Measurements from ENCODE around the gene CELF2.

Gene CELF2

DNA sequence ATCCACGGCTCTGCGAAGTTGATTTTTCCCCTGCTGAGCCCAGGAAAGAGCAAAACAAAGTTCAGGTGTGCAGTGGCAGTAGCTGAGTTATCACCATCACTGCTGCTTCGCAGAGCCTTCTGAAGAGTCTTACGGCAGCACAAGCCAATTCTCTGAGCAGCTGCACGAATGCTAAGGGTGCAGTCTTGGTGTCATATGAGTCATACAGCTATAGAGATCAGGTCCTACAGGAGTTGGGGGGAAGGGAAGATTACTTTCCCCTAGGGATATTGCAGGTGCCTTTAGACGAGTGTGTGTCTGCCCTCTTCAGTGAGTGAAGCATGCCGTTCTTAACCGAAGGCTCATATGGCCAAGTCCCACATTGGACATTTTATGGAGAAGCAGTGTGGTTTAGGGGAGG is 227.8 kb downstream of the CELF2 start:
- no peak overlapping the region for H3K27ac ChIP-seq (ENCODE audit: low read depth in 2 of 2, low read length in 2 of 2)
- H3K27me3 ChIP-seq (ENCODE audit: control insufficient read depth in 2 of 2, insufficient read depth in 2 of 2, low read length in 2 of 2): no peaks in the 10 kb centered on the region
- H3K9me3 ChIP-seq (ENCODE audit: control insufficient read depth in 2 of 2, low read length in 2 of 2): no peaks in the 10 kb centered on the region
- H3K4me3 ChIP-seq (ENCODE audit: low read length in 2 of 2): no peak overlapping the region
- H3K9ac ChIP-seq (ENCODE audit: low read depth in 1 of 2, low read length in 2 of 2): no peak overlapping the region
- peaks cover 10 to 11% of the 10 kb centered on the region in 2 donors for H3K36me3 ChIP-seq (ENCODE audit: control insufficient read depth in 2 of 2, insufficient read depth in 2 of 2, low read length in 2 of 2)
- peaks cover 14 to 18% of the 10 kb centered on the region in 2 donors for H3K4me1 ChIP-seq (ENCODE audit: control insufficient read depth in 2 of 2, insufficient read depth in 2 of 2, low read length in 2 of 2)

DNA sequence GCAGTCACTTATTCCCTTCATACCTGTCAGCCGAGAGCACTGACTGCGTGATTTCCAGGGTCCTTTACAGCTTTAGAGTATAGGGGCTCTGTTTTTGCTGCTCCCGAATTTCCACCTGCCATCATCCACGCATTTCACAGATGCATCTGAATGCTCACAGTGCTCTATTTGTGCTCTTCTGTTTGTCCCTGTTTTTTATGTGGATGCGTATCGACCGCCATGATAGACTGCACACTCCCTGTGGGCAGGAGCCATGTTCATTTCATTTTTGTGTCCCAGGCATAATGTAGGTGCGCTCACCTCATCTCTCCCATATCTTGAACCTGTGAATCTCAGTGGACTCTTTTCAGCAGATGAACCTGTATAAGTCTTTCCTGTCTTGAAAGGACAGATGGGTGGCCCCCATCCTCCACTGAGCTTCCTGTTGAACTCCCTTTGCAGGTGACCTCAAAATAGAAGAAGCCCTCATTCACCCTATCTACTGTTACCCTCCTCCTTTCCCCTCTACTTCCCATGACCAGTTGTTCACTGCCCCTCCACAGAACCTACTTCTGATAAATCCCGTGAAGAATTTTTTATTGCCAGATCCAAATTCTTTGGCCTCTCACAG is 228.4 kb downstream of the CELF2 start:
- H3K27ac ChIP-seq (ENCODE audit: low read depth in 2 of 2, low read length in 2 of 2): no peak overlapping the region
- H3K36me3 ChIP-seq (ENCODE audit: control insufficient read depth in 2 of 2, insufficient read depth in 2 of 2, low read length in 2 of 2): peaks cover 10 to 16% of the 10 kb centered on the region in 2 donors
- H3K9ac ChIP-seq (ENCODE audit: low read depth in 1 of 2, low read length in 2 of 2): no peak overlapping the region
- no peaks in the 10 kb centered on the region for H3K27me3 ChIP-seq (ENCODE audit: control insufficient read depth in 2 of 2, insufficient read depth in 2 of 2, low read length in 2 of 2)
- H3K4me1 ChIP-seq (ENCODE audit: control insufficient read depth in 2 of 2, insufficient read depth in 2 of 2, low read length in 2 of 2): peaks cover 14 to 18% of the 10 kb centered on the region in 2 donors
- H3K9me3 ChIP-seq (ENCODE audit: control insufficient read depth in 2 of 2, low read length in 2 of 2): no peaks in the 10 kb centered on the region
- H3K4me3 ChIP-seq (ENCODE audit: low read length in 2 of 2): no peak overlapping the region

DNA sequence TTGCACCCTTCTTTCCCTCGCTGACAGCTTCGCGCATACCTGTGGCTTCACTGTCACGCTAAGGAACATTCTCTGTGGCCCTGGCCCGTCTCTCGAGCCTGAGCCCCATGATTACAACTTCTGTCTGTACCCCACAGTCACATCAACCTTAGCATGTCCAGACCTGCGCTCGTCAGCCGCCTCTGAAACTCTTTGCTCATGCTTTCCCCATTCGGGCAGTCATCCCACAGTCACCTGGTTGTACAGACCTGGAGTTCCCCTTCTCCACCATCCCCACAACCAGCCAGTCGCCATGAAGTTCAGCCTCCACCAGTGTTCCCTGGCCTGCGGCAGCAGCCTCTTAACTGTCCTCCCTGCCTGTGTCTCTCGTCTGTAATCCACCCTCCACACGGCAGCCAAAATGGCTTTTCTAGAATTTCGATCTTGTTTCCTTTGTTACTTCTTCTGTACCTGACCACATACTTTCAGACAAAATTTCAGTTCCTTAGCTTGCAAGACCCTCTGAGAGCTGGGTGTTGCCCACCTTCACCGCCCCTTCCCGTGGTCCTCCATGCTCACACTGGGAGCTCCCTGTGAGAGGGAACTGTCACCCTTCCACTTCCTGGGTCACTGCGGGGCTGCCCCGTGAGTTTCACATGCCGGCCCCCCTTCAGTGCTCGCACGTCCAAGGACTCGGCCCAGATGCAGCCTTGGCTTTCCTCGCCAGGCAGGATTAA is 229.2 kb downstream of the CELF2 start:
- Histone ChIP-seq H3K4me1 (ENCODE audit: control insufficient read depth in 2 of 2, insufficient read depth in 2 of 2, low read length in 2 of 2) (peaks cover 14 to 18% of the 10 kb centered on the region in 2 donors), H3K27me3 (ENCODE audit: control insufficient read depth in 2 of 2, insufficient read depth in 2 of 2, low read length in 2 of 2) (no peaks in the 10 kb centered on the region), H3K9me3 (ENCODE audit: control insufficient read depth in 2 of 2, low read length in 2 of 2) (no peaks in the 10 kb centered on the region), H3K4me3 (ENCODE audit: low read length in 2 of 2) (no peak overlapping the region), H3K27ac (ENCODE audit: low read depth in 2 of 2, low read length in 2 of 2) (no peak overlapping the region), H3K9ac (ENCODE audit: low read depth in 1 of 2, low read length in 2 of 2) (no peak overlapping the region), H3K36me3 (ENCODE audit: control insufficient read depth in 2 of 2, insufficient read depth in 2 of 2, low read length in 2 of 2) (peaks cover 10 to 22% of the 10 kb centered on the region in 2 donors)

DNA sequence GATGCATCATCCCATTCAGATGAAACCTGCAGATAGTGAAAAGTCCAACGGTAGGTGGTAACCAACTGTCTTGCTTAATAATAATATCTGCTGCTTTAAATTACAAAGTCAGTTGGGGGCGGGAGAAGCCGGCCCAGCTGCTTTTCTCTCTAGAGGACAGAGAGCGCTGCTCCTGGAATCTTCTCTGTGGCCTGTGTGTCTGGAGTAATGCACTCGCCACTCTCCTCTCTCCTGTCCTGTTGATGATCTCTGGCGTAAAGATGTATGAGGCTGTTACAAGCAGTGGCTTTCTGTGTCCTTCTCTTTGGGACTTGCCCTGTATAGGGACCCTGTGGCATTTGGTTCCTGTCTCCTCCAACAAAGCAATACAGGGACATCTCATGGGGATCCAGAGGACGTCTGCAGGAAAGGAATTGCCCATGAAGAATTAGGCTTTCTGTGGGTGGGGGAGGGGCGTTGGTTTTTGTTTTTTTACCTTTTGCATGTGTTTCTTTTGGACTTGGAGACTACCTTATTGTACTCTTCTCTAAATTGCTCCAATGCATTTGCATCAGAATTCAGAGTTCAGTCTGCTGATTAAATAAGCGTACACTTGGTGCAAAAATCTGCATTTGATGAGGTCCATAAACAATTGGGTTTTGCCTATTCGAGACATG is 231.6 kb downstream of the CELF2 start:
- no peak overlapping the region for H3K4me3 ChIP-seq (ENCODE audit: low read length in 2 of 2)
- no peaks in the 10 kb centered on the region for H3K9me3 ChIP-seq (ENCODE audit: control insufficient read depth in 2 of 2, low read length in 2 of 2)
- H3K27me3 ChIP-seq (ENCODE audit: control insufficient read depth in 2 of 2, insufficient read depth in 2 of 2, low read length in 2 of 2): no peaks in the 10 kb centered on the region
- peaks cover 4 to 10% of the 10 kb centered on the region in 2 donors for H3K4me1 ChIP-seq (ENCODE audit: control insufficient read depth in 2 of 2, insufficient read depth in 2 of 2, low read length in 2 of 2)
- H3K36me3 ChIP-seq (ENCODE audit: control insufficient read depth in 2 of 2, insufficient read depth in 2 of 2, low read length in 2 of 2): peaks cover 7 to 27% of the 10 kb centered on the region in 2 donors
- no peak overlapping the region for H3K9ac ChIP-seq (ENCODE audit: low read depth in 1 of 2, low read length in 2 of 2)
- H3K27ac ChIP-seq (ENCODE audit: low read depth in 2 of 2, low read length in 2 of 2): no peak overlapping the region

DNA sequence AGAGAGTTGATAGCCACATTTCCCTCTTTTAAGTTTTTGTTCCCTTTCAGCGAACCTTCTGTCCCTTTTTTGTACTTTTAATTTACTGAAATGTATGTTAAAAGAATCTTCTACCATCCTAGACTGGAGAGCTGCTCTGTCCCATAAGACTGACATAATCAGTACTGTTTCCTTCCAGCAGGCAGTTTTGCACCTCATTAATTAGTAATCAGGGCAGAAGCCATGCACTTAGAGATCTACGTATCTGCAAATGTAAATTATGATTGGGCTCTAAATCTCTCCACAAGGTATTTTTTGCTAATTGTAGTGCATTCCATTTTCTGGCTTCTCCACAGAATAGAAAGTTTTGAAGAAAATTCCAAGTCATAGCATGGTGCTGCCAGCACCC is 232.1 kb downstream of the CELF2 start:
- H3K36me3 ChIP-seq (ENCODE audit: control insufficient read depth in 2 of 2, insufficient read depth in 2 of 2, low read length in 2 of 2): peaks cover 7 to 27% of the 10 kb centered on the region in 2 donors
- H3K9ac ChIP-seq (ENCODE audit: low read depth in 1 of 2, low read length in 2 of 2): no peak overlapping the region
- H3K27ac ChIP-seq (ENCODE audit: low read depth in 2 of 2, low read length in 2 of 2): no peak overlapping the region
- H3K27me3 ChIP-seq (ENCODE audit: control insufficient read depth in 2 of 2, insufficient read depth in 2 of 2, low read length in 2 of 2): no peaks in the 10 kb centered on the region
- no peak overlapping the region for H3K4me3 ChIP-seq (ENCODE audit: low read length in 2 of 2)
- no peaks in the 10 kb centered on the region for H3K9me3 ChIP-seq (ENCODE audit: control insufficient read depth in 2 of 2, low read length in 2 of 2)
- peaks cover 4 to 10% of the 10 kb centered on the region in 2 donors for H3K4me1 ChIP-seq (ENCODE audit: control insufficient read depth in 2 of 2, insufficient read depth in 2 of 2, low read length in 2 of 2)

DNA sequence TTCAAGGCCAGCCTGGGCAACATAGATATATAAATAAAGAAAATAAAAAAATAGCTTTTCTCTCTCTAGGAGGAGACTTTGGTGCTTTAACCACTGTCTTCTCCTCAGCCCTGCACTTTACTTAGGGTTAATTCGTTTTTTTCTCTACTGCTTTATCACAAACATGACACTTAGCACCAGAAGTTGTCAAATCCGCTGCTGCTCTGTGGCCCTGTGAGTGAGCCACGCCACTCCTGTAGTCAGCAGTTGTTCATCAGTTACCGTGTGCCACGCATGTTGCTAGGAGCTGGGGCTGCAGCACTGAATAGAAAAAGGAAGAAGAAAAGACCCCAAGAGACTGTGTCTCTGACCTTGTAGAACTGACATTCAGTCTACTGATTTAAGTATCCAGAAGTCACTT is 232.6 kb downstream of the CELF2 start:
- H3K4me3 ChIP-seq (ENCODE audit: low read length in 2 of 2): no peak overlapping the region
- peaks cover 4 to 10% of the 10 kb centered on the region in 2 donors for H3K4me1 ChIP-seq (ENCODE audit: control insufficient read depth in 2 of 2, insufficient read depth in 2 of 2, low read length in 2 of 2)
- no peak overlapping the region for H3K27ac ChIP-seq (ENCODE audit: low read depth in 2 of 2, low read length in 2 of 2)
- peaks cover 7 to 31% of the 10 kb centered on the region in 2 donors for H3K36me3 ChIP-seq (ENCODE audit: control insufficient read depth in 2 of 2, insufficient read depth in 2 of 2, low read length in 2 of 2)
- no peak overlapping the region for H3K9ac ChIP-seq (ENCODE audit: low read depth in 1 of 2, low read length in 2 of 2)
- H3K9me3 ChIP-seq (ENCODE audit: control insufficient read depth in 2 of 2, low read length in 2 of 2): no peaks in the 10 kb centered on the region
- H3K27me3 ChIP-seq (ENCODE audit: control insufficient read depth in 2 of 2, insufficient read depth in 2 of 2, low read length in 2 of 2): no peaks in the 10 kb centered on the region

DNA sequence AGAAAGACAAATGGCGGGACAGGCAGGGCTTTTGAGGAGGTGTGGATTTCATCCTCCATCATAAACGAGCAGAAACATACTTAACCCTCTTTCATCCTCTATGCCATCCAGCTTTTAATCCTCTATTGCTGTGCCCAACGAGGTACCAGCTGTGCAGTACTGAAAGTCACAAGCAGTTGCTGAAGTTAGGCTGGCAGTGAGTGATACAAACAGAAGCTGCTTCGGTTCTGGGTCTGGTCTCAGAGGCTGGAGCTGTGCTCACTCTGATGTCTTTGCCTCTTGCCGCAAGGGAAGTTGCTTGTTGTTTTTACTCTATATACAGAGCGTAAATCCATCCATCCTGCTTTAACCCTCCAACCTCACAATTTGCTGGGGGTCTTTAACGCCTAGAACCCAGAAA is 235.2 kb downstream of the CELF2 start:
- Histone ChIP-seq H3K27me3 (ENCODE audit: control insufficient read depth in 2 of 2, insufficient read depth in 2 of 2, low read length in 2 of 2) (no peaks in the 10 kb centered on the region), H3K27ac (ENCODE audit: low read depth in 2 of 2, low read length in 2 of 2) (no peak overlapping the region), H3K36me3 (ENCODE audit: control insufficient read depth in 2 of 2, insufficient read depth in 2 of 2, low read length in 2 of 2) (peaks cover 9 to 27% of the 10 kb centered on the region in 2 donors), H3K9me3 (ENCODE audit: control insufficient read depth in 2 of 2, low read length in 2 of 2) (no peaks in the 10 kb centered on the region), H3K9ac (ENCODE audit: low read depth in 1 of 2, low read length in 2 of 2) (peak overlapping the region in 1 of 2 donors; percentile 9), H3K4me3 (ENCODE audit: low read length in 2 of 2) (no peak overlapping the region), H3K4me1 (ENCODE audit: control insufficient read depth in 2 of 2, insufficient read depth in 2 of 2, low read length in 2 of 2) (peaks cover 0 to 7% of the 10 kb centered on the region in 2 donors)

DNA sequence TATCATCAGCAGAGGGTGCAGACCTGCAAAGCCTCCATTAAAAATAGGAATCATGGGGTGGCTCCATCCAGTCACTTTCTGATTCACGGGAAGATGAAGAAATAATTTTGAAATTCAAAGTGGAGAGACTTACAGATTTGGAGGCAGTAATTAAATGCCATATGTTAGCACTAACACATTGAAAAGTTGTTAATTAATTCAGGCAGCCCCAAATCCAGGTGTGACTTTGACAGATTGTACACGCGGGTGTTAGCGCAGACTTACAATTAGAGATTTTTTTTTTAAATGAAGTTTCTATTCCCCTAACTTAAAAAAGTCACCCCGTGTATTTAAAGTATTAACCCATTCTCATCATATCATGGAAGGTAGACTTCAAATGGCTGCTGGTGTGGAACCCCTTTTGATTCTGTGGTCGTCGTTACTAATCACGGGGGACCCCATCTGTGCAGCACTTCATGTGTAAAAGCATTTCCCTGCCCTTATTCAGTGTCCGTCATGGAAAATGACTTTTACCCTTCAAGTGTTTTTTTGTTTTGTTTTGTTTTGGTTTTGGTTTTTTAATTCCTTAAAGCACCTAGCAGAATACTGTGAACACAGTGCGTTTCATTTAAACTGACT is 235.8 kb downstream of the CELF2 start:
- Histone ChIP-seq H3K36me3 (ENCODE audit: control insufficient read depth in 2 of 2, insufficient read depth in 2 of 2, low read length in 2 of 2) (peaks cover 12 to 33% of the 10 kb centered on the region in 2 donors), H3K27ac (ENCODE audit: low read depth in 2 of 2, low read length in 2 of 2) (no peak overlapping the region), H3K4me3 (ENCODE audit: low read length in 2 of 2) (no peak overlapping the region), H3K9ac (ENCODE audit: low read depth in 1 of 2, low read length in 2 of 2) (no peak overlapping the region), H3K4me1 (ENCODE audit: control insufficient read depth in 2 of 2, insufficient read depth in 2 of 2, low read length in 2 of 2) (peaks cover 0 to 7% of the 10 kb centered on the region in 2 donors), H3K27me3 (ENCODE audit: control insufficient read depth in 2 of 2, insufficient read depth in 2 of 2, low read length in 2 of 2) (no peaks in the 10 kb centered on the region), H3K9me3 (ENCODE audit: control insufficient read depth in 2 of 2, low read length in 2 of 2) (no peaks in the 10 kb centered on the region)

DNA sequence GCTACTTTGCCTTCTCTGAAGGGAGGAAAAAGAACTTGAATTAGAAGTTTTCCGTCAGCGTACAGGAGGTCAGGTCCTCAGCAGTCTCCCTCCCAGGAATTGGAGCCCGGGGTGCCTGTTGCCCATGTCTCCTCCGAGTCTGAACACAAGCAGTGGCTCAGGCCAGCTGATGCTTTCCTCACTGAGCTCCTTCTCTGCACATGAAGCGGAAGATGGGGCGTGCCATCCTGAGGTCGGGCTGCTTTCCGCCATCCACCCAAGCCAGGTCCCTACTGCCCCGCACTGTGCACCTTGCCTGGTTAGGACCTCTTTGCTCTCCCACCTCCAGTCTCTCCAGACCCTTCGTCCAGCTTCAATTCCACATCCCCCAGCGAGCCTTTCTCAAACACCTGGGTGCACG is 237.5 kb downstream of the CELF2 start:
- Histone ChIP-seq H3K27me3 (ENCODE audit: control insufficient read depth in 2 of 2, insufficient read depth in 2 of 2, low read length in 2 of 2) (no peaks in the 10 kb centered on the region), H3K9ac (ENCODE audit: low read depth in 1 of 2, low read length in 2 of 2) (no peak overlapping the region), H3K4me1 (ENCODE audit: control insufficient read depth in 2 of 2, insufficient read depth in 2 of 2, low read length in 2 of 2) (peaks cover 0 to 7% of the 10 kb centered on the region in 2 donors), H3K9me3 (ENCODE audit: control insufficient read depth in 2 of 2, low read length in 2 of 2) (no peaks in the 10 kb centered on the region), H3K36me3 (ENCODE audit: control insufficient read depth in 2 of 2, insufficient read depth in 2 of 2, low read length in 2 of 2) (peaks cover 20 to 42% of the 10 kb centered on the region in 2 donors), H3K4me3 (ENCODE audit: low read length in 2 of 2) (no peak overlapping the region), H3K27ac (ENCODE audit: low read depth in 2 of 2, low read length in 2 of 2) (no peak overlapping the region)

Measured in mucosa of rectum (tissue), 2 donors.